HCT116 (cell line): ENCODE measurements around the gene HTRA3. TPM values are rescaled to one million over a fixed set of nuclear protein-coding genes. Genes with fewer than 3 reads are reported as not detected.

Experiments used
- ATAC-seq: fragments of 200-7000 bp; cut with Tn5 transposase; 2 replicates; pipeline ENCODE4 v1.9.1; 2020; ENCODE audit warnings: mild to moderate bottlenecking, moderate library complexity
- BruUV-seq: library from RNA; stranded (reverse); fragments of 400-500 nt; replicated peaks from 2 replicates; lab custom pipeline; 2021; lab: Mats Ljungman, UMichigan
- CTCF ChIA-PET: fragments of 300-600 bp; sonication (Branson Sonifier 250); formaldehyde crosslinking; loops from one replicate; lab custom pipeline; 2021; ENCODE audit warnings: antibody characterized with exemption; lab: Charles Lee
- POLR2A ChIA-PET: fragments of 300-600, 350-600 bp; sonication (Branson Sonifier 250); formaldehyde crosslinking; loops from one replicate; lab custom pipeline; 2021; ENCODE audit warnings: antibody characterized with exemption; lab: Charles Lee
- RAD21 ChIA-PET, 2 experiments: fragments of 300-600 bp; sonication (Branson Sonifier 250); formaldehyde crosslinking; loops; one replicate each; lab custom pipeline; 2023; ENCODE audit warnings: low total read pairs in 2 of 2; ENCODE audit not compliant: uncharacterized antibody in 2 of 2, unreplicated experiment in 2 of 2, low non-redundant PET in 1 of 2; lab: Charles Lee
- DNase-seq: peaks from one replicate; pipeline ENCODE4 v3.0.0-alpha.2; 2010; ENCODE audit warnings: low read depth, low spot score
- H2AFZ ChIP-seq: fragments of 200-600 bp; shearing (Covaris generic), sonication (generic); 2 replicates; pipeline ENCODE4 v1.6.1; 2017; ENCODE audit warnings: low read depth, mixed run types, mixed read lengths, antibody characterized with exemption, low read length; ENCODE audit not compliant: poor library complexity, severe bottlenecking
- H3K27ac ChIP-seq: 2 replicates; pipeline ENCODE4 v1.5.1; 2012; ENCODE audit warnings: low read depth, low read length
- H3K27me3 ChIP-seq: fragments of 200-600 bp; sonication (generic); 2 replicates; pipeline ENCODE4 v1.6.1; 2016; ENCODE audit warnings: mixed run types, low read length, mixed read lengths; ENCODE audit not compliant: insufficient read depth
- H3K36me3 ChIP-seq, 2 experiments: fragments of 200-500 bp in 1 of 2; fragments of 200-600 bp in 1 of 2; sonication (Bioruptor generic) in 1 of 2; sonication (generic) in 1 of 2; 2 replicates each; pipeline versions ENCODE4 v1.5.1 to v1.6.1; 2014 to 2016; ENCODE audit warnings: low read length in 2 of 2, inconsistent platforms in 1 of 2, mixed read lengths in 1 of 2, mixed run types in 1 of 2; ENCODE audit not compliant: insufficient read depth in 2 of 2, control insufficient read depth in 1 of 2
- H3K4me1 ChIP-seq, 2 experiments: fragments of 200-600 bp in 1 of 2; sonication (generic) in 1 of 2; 2 replicates each; pipeline versions ENCODE4 v1.5.1 to v1.6.1; 2012 to 2017; ENCODE audit warnings: low read length in 2 of 2, inconsistent platforms in 1 of 2, mild to moderate bottlenecking in 1 of 2, mixed read lengths in 1 of 2, mixed run types in 1 of 2, moderate library complexity in 1 of 2; ENCODE audit not compliant: insufficient read depth in 2 of 2, control insufficient read depth in 1 of 2
- H3K4me2 ChIP-seq: fragments of 200-600 bp; sonication (generic); 2 replicates; pipeline ENCODE4 v1.6.1; 2017; ENCODE audit warnings: mixed run types, low read length, mixed read lengths
- H3K4me3 ChIP-seq, 2 experiments: fragments of 200-600 bp in 1 of 2; sonication (generic) in 1 of 2; replicated peaks in 1 of 2; 2 replicates each; pipeline ENCODE4 v1.5.1; 2011 to 2016; ENCODE audit warnings: low read length in 2 of 2, control low read depth in 1 of 2, low read depth in 1 of 2, mild to moderate bottlenecking in 1 of 2, mixed read lengths in 1 of 2, mixed run types in 1 of 2
- H3K79me2 ChIP-seq: fragments of 200-600 bp; sonication (generic); 2 replicates; pipeline ENCODE4 v1.6.1; 2017; ENCODE audit warnings: mild to moderate bottlenecking, mixed run types, low read length, moderate library complexity, mixed read lengths; ENCODE audit not compliant: insufficient read depth
- H3K9ac ChIP-seq: fragments of 200-600 bp; sonication (generic); 2 replicates; pipeline ENCODE4 v1.6.1; 2016; ENCODE audit warnings: low read length, mixed read lengths
- H3K9me2 ChIP-seq: fragments of 200-600 bp; sonication (generic), shearing (Covaris generic); 2 replicates; pipeline ENCODE4 v1.6.1; 2017; ENCODE audit warnings: mixed run types, mild to moderate bottlenecking, moderate library complexity; ENCODE audit not compliant: insufficient read depth
- H3K9me3 ChIP-seq, 2 experiments: fragments of 200-500 bp in 1 of 2; fragments of 200-600 bp in 1 of 2; sonication (Bioruptor generic) in 1 of 2; sonication (generic) in 1 of 2; 2 replicates each; pipeline ENCODE4 v1.6.1; 2014 to 2017; ENCODE audit warnings: low read length in 2 of 2, mixed read lengths in 2 of 2, inconsistent platforms in 1 of 2, low read depth in 1 of 2, mild to moderate bottlenecking in 1 of 2, mixed run types in 1 of 2, moderate library complexity in 1 of 2; ENCODE audit not compliant: control insufficient read depth in 1 of 2, insufficient read depth in 1 of 2
- H4K20me1 ChIP-seq: fragments of 200-600 bp; sonication (generic), shearing (Covaris generic); 2 replicates; pipeline ENCODE4 v1.6.1; 2017; ENCODE audit warnings: mixed run types, mild to moderate bottlenecking, moderate library complexity; ENCODE audit not compliant: insufficient read depth
- CEBPB ChIP-seq: IDR thresholded peaks from 2 replicates; pipeline ENCODE4 v1.6.1; 2012; ENCODE audit warnings: low read depth
- RAD21 ChIP-seq: IDR thresholded peaks from 2 replicates; pipeline ENCODE4 v1.6.1; 2012; ENCODE audit warnings: low read depth, mild to moderate bottlenecking
- SP1 ChIP-seq: IDR thresholded peaks from 2 replicates; pipeline ENCODE4 v1.6.1; 2012; ENCODE audit warnings: low read depth
- intact Hi-C: fragments of 100-400 bp; cut with micrococcal nuclease; formaldehyde crosslinking; loops from 2 replicates; pipeline ENCODE4 v1.10.0; 2022
- total RNA-seq: library from RNA; stranded (reverse); gene quantifications from one replicate; pipeline ENCODE4 v1.2.1, GENCODE V29; 2021; ENCODE audit not compliant: unreplicated experiment
- TF ChIP-seq, protein P1 (sequence below): IDR thresholded peaks from 2 replicates; pipeline ENCODE4 v1.6.1; 2012; ENCODE audit warnings: low read depth

HTRA3 gene
- total RNA-seq, 1 experiment from 2014 or later, result not detected

DNA sequence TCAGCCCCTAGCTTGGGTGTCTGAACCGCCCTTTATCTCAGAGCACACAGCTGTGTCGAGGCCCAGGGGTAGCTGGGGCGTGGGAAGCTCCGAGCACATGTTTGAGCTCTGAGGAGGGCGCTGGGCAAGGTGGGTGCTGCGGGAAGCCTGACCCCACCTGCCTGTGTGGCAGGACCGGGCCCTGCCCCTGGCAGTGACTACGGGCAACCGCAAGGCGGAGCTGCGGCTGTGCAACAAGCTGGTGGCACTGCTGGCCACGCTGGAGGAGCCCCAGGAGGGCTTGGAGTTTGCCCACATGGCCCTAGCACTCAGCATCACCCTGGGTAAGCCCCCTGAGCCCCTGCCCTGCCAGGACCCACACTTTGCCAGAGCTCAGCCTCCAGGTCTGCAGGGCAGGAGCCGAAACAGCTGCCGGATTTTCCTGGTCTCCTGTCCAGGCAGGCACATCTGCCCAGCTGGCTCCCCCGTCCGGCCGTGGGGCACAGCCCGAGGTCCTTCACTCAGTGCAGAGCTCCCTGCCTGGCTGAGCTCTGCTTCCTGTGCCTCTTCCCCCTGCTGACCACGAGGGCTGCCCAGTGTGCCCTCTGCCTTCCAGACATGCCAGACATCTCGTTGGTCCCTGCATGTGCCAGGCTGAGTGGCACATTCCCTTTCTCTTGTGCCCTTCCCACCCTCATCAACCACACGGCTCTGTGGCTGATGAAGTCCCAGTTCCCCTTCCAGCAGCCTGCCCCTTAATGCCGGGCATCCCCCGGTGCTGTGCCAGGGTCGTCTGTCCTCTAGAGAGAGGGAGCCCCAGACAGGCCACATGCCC, 33.2 kb upstream of the HTRA3 start:
- BruUV-seq, result no TSS peak
- POLR2A ChIA-PET, result no interaction called here
- DNase-seq, result no peak

More for the DNA sequence above, 33.2 kb upstream of the HTRA3 start:
- no peak overlapping the region for H2AFZ ChIP-seq
- H3K27me3 ChIP-seq, result no peaks in the 10 kb centered on the region
- H3K9me3 ChIP-seq, result no peaks in the 10 kb centered on the region
- no peaks in the 10 kb centered on the region for H3K36me3 ChIP-seq
- no peak overlapping the region for H3K9ac ChIP-seq
- TF ChIP-seq CEBPB (no peak), RAD21 (no peak), SP1 (no peak)
- TF ChIP-seq, protein P1, sequence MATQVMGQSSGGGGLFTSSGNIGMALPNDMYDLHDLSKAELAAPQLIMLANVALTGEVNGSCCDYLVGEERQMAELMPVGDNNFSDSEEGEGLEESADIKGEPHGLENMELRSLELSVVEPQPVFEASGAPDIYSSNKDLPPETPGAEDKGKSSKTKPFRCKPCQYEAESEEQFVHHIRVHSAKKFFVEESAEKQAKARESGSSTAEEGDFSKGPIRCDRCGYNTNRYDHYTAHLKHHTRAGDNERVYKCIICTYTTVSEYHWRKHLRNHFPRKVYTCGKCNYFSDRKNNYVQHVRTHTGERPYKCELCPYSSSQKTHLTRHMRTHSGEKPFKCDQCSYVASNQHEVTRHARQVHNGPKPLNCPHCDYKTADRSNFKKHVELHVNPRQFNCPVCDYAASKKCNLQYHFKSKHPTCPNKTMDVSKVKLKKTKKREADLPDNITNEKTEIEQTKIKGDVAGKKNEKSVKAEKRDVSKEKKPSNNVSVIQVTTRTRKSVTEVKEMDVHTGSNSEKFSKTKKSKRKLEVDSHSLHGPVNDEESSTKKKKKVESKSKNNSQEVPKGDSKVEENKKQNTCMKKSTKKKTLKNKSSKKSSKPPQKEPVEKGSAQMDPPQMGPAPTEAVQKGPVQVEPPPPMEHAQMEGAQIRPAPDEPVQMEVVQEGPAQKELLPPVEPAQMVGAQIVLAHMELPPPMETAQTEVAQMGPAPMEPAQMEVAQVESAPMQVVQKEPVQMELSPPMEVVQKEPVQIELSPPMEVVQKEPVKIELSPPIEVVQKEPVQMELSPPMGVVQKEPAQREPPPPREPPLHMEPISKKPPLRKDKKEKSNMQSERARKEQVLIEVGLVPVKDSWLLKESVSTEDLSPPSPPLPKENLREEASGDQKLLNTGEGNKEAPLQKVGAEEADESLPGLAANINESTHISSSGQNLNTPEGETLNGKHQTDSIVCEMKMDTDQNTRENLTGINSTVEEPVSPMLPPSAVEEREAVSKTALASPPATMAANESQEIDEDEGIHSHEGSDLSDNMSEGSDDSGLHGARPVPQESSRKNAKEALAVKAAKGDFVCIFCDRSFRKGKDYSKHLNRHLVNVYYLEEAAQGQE, result no peak
- TF ChIP-seq, all 23 proteins: peak for 0
- intact Hi-C loops, result no loop called here
- H4K20me1 ChIP-seq, result no peaks in the 10 kb centered on the region
- H3K79me2 ChIP-seq, result no peaks in the 10 kb centered on the region
- no peak overlapping the region for H3K27ac ChIP-seq
- H3K9me2 ChIP-seq, result no peaks in the 10 kb centered on the region
- no peaks in the 10 kb centered on the region for H3K4me1 ChIP-seq
- H3K4me3 ChIP-seq, result no peak overlapping the region
- no peak for ATAC-seq
- H3K4me2 ChIP-seq, result no peak overlapping the region
- ChIA-PET CTCF (interaction anchor here (1.7 kb wide), 1 partner anchor 60 kb away, joined by 5 read pairs; no protein-coding TSS in a partner anchor), RAD21 (no interaction called here)
